ENCODE data around the gene TTYH3. TPM values are rescaled to one million over a fixed set of nuclear protein-coding genes. Genes with fewer than 3 reads are reported as not detected.
"Not testable (repeated sequence)": the region's sequence is repeated elsewhere in the genome, so short reads cannot be mapped to it uniquely, and the experiment has no call there.

TTYH3 gene
- total and polyA plus RNA-seq, 8 donors: 82.9 to 153 (median 111) TPM

- no peak overlapping the region for H3K4me3 ChIP-seq
- H3K4me1 ChIP-seq: no peaks in the 10 kb centered on the region
- no peak overlapping the region for H3K27ac ChIP-seq
- H3K9me3 ChIP-seq: no peaks in the 10 kb centered on the region
- intact Hi-C loops (cut with DNase I): no loop called here
- no peak for ATAC-seq
- peaks cover 0 to 58% of the 10 kb centered on the region in 2 donors for H3K36me3 ChIP-seq
- DNase-seq: peak in 1 of 4 donors; percentile 50
- H3K27me3 ChIP-seq: no peaks in the 10 kb centered on the region
- no peak for TF ChIP-seq CTCF (IDR thresholded peaks at IDR 0.05)
Observed at GRCh38 chr7:2585446-2585845, 46.3 kb upstream of the TTYH3 start.

DNA sequence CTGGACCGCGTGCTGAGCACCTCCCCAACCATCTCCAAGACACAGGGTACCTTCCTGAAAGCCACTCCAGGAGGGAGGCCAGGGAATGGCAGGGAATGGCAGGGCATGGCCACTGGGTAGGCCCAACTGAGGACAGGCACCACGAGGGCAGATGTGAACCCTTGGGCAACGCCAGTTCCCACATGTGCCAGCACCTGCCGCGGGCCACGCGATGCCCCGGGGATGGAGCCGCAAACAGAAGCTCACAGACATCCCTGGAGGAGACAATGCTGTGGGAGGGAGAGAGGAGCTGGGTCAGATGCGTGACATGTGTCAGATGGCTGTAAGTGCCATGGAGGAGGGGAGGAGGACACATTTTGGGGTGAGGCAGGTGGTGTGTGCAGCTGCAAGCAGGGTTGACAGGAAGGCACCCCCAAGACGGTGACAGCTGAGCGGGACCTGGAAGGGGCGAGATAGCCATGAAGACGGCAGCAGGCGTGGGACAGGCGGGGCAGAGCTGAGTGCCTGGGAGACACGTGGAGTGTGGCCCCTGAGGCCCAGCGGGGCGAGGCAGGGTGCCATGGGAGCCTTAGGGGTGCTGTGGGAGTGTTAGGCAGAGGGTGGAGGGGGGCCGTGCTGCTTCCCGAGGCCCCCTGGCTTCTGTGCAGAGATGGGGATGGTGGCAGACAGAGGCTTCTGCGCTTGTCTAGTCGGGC, 45.3 kb upstream of the TTYH3 start:
- no peak overlapping the region for H3K27ac ChIP-seq
- no peak overlapping the region for H3K4me3 ChIP-seq
- no peaks in the 10 kb centered on the region for H3K4me1 ChIP-seq
- peak in 1 of 4 donors; percentile 66 for DNase-seq
- no peaks in the 10 kb centered on the region for H3K27me3 ChIP-seq
- H3K9me3 ChIP-seq: no peaks in the 10 kb centered on the region
- intact Hi-C loops (cut with DNase I): no loop called here
- ATAC-seq: no peak
- peaks cover 0 to 63% of the 10 kb centered on the region in 2 donors for H3K36me3 ChIP-seq
- TF ChIP-seq CTCF (IDR thresholded peaks at IDR 0.05): no peak

- H3K36me3 ChIP-seq: peaks cover 0 to 69% of the 10 kb centered on the region in 2 donors
- H3K9me3 ChIP-seq: no peaks in the 10 kb centered on the region
- no peaks in the 10 kb centered on the region for H3K4me1 ChIP-seq
- no peaks in the 10 kb centered on the region for H3K27me3 ChIP-seq
- no peak overlapping the region for H3K4me3 ChIP-seq
- intact Hi-C loops (cut with DNase I): no loop called here
- no peak for TF ChIP-seq CTCF (IDR thresholded peaks at IDR 0.05)
- no peak overlapping the region for H3K27ac ChIP-seq
- ATAC-seq: no peak
- peak in 1 of 4 donors; percentile 40 for DNase-seq
Observed at GRCh38 chr7:2587134-2587533, 44.7 kb upstream of the TTYH3 start.

- H3K36me3 ChIP-seq: peaks cover 0 to 76% of the 10 kb centered on the region in 2 donors
- no peak overlapping the region for H3K4me3 ChIP-seq
- ATAC-seq (no peak), DNase-seq (peak in 1 of 4 donors; percentile 61)
- no peaks in the 10 kb centered on the region for H3K4me1 ChIP-seq
- no peaks in the 10 kb centered on the region for H3K27me3 ChIP-seq
- intact Hi-C loops (cut with DNase I): no loop called here
- no peak overlapping the region for H3K27ac ChIP-seq
- H3K9me3 ChIP-seq: no peaks in the 10 kb centered on the region
- no peak for TF ChIP-seq CTCF (IDR thresholded peaks at IDR 0.05)
Observed at GRCh38 chr7:2587778-2588177, 44.0 kb upstream of the TTYH3 start.

DNA sequence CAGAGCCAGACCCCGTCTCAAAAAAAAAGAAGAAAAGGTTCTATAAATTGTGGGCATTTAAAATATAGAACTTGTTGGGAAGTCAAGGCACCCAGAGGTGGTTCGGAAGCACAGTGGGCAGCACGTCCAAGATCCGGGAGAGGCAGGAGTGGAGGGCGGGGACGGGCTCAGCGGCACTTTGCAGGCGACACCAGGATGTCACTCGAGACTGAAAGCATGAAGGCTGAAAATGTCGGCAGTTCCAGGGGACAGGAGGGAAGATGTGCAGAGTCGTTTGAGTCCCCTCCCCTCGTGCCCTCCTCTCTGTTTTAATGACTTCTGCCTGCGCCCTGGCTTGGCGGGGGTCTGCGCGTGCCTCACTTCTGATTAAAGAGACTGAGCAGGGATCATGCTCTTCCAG, 42.4 kb upstream of the TTYH3 start:
- no peak for ATAC-seq

GRCh38 chr7:2589941-2590340, 41.8 kb upstream of the TTYH3 start:
- H3K27ac ChIP-seq; H3K9me3 ChIP-seq; ATAC-seq; intact Hi-C loops (cut with DNase I); H3K27me3 ChIP-seq; H3K4me1 ChIP-seq; H3K4me3 ChIP-seq: not testable (repeated sequence)
- peaks cover 0 to 88% of the 10 kb centered on the region in 2 donors for H3K36me3 ChIP-seq
- peak in 1 of 4 donors; percentile 68 for DNase-seq

More for the DNA sequence above, 42.4 kb upstream of the TTYH3 start:
- H3K4me3 ChIP-seq: no peak overlapping the region
- H3K27me3 ChIP-seq: no peaks in the 10 kb centered on the region
- no peaks in the 10 kb centered on the region for H3K4me1 ChIP-seq
- peak in 1 of 4 donors; percentile 50 for DNase-seq
- intact Hi-C loops (cut with DNase I): no loop called here
- H3K27ac ChIP-seq: no peak overlapping the region
- TF ChIP-seq CTCF (IDR thresholded peaks at IDR 0.05): no peak
- peaks cover 0 to 88% of the 10 kb centered on the region in 2 donors for H3K36me3 ChIP-seq
- H3K9me3 ChIP-seq: no peaks in the 10 kb centered on the region

Measured in left lung (tissue), 10 donors.